T-helper 17 cell (primary cell): ENCODE measurements around the gene ZDHHC7. TPM values are rescaled to one million over a fixed set of nuclear protein-coding genes. Genes with fewer than 3 reads are reported as not detected.

Source experiments
- ATAC-seq: fragments of 150-1000 bp; cut with Tn5 transposase; 2 replicates; pipeline ENCODE4 v1.10.0; 2021; ENCODE audit warnings: mild to moderate bottlenecking, moderate library complexity
- DNase-seq, 3 donors: peaks; one replicate each; pipeline versions ENCODE4 v3.0.0 to v3.0.0-alpha.2; 2020 to 2021
- H3K9me3 ChIP-seq: one replicate; pipeline ENCODE4 v1.7.0; 2013; ENCODE audit warnings: low read length, mild to moderate bottlenecking; ENCODE audit not compliant: control insufficient read depth, poor library complexity, severe bottlenecking
- H3K27ac Mint-ChIP-seq: one replicate; pipeline ENCODE4 v1.8.0; 2022; ENCODE audit warnings: mild to moderate bottlenecking, moderate library complexity, mixed read lengths
- H3K27me3 Mint-ChIP-seq: one replicate; pipeline ENCODE4 v1.8.0; 2022; ENCODE audit warnings: mixed read lengths
- H3K36me3 Mint-ChIP-seq: one replicate; pipeline ENCODE4 v1.8.0; 2022; ENCODE audit warnings: low read depth, mixed read lengths
- H3K4me1 Mint-ChIP-seq: one replicate; pipeline ENCODE4 v1.8.0; 2022; ENCODE audit warnings: mild to moderate bottlenecking, mixed read lengths
- H3K4me3 Mint-ChIP-seq: one replicate; pipeline ENCODE4 v1.8.0; 2022; ENCODE audit warnings: mild to moderate bottlenecking, moderate library complexity, mixed read lengths
- total RNA-seq, 4 donors: library from RNA in 2 of 4; stranded (reverse) in 2 of 4; gene quantifications; one replicate each; pipeline ENCODE4 v1.2.3 and lab custom pipeline; 2022 to 2026

The ZDHHC7 gene
- total RNA-seq, 2 donors from 2014 or later = 35.4 to 46.6 TPM

- no peaks in the 10 kb centered on the region for H3K9me3 ChIP-seq
- Mint-ChIP-seq H3K4me3 (no peak overlapping the region), H3K27ac (no peak overlapping the region), H3K4me1 (no peaks in the 10 kb centered on the region), H3K36me3 (no peaks in the 10 kb centered on the region), H3K27me3 (peaks cover 14% of the 10 kb centered on the region)
- no peak for ATAC-seq
- DNase-seq = no peak
These were observed 73.9 kb downstream of the ZDHHC7 start for GRCh38 chr16:84937196-84938005.

- H3K27ac Mint-ChIP-seq = no peak overlapping the region
- H3K9me3 ChIP-seq = peaks cover 3% of the 10 kb centered on the region
- ATAC-seq = no peak
- H3K27me3 Mint-ChIP-seq = peaks cover 4% of the 10 kb centered on the region
- DNase-seq = no peak
- H3K4me1 Mint-ChIP-seq = peaks cover 3% of the 10 kb centered on the region
- H3K36me3 Mint-ChIP-seq = no peaks in the 10 kb centered on the region
- no peak overlapping the region for H3K4me3 Mint-ChIP-seq
These were observed 77.3 kb downstream of the ZDHHC7 start for GRCh38 chr16:84933774-84934631.

GRCh38 chr16:84932681-84933080 is 78.7 kb downstream of the ZDHHC7 start:
- H3K27ac Mint-ChIP-seq = no peak overlapping the region
- peaks cover under 1% of the 10 kb centered on the region for H3K27me3 Mint-ChIP-seq
- peaks cover 3% of the 10 kb centered on the region for H3K9me3 ChIP-seq
- peaks cover 3% of the 10 kb centered on the region for H3K4me1 Mint-ChIP-seq
- H3K36me3 Mint-ChIP-seq = no peaks in the 10 kb centered on the region
- H3K4me3 Mint-ChIP-seq = no peak overlapping the region
- ATAC-seq = no peak
- DNase-seq = no peak

- ATAC-seq (no peak), DNase-seq (no peak)
- Mint-ChIP-seq H3K4me1 (peaks cover 3% of the 10 kb centered on the region), H3K27me3 (no peaks in the 10 kb centered on the region), H3K36me3 (no peaks in the 10 kb centered on the region), H3K27ac (no peak overlapping the region), H3K4me3 (no peak overlapping the region)
- H3K9me3 ChIP-seq = peaks cover 3% of the 10 kb centered on the region
These were observed 79.8 kb downstream of the ZDHHC7 start for GRCh38 chr16:84931506-84931905.

GRCh38 chr16:84931107-84931494 is 80.2 kb downstream of the ZDHHC7 start:
- no peak for ATAC-seq
- H3K27ac Mint-ChIP-seq = no peak overlapping the region

GRCh38 chr16:84930298-84931106 is 80.8 kb downstream of the ZDHHC7 start:
- H3K9me3 ChIP-seq = peaks cover 3% of the 10 kb centered on the region
- Mint-ChIP-seq H3K4me3 (no peak overlapping the region), H3K4me1 (peaks cover 3% of the 10 kb centered on the region), H3K27ac (no peak overlapping the region), H3K36me3 (no peaks in the 10 kb centered on the region), H3K27me3 (no peaks in the 10 kb centered on the region)
- ATAC-seq (no peak), DNase-seq (no peak)

More at GRCh38 chr16:84931107-84931494, 80.2 kb downstream of the ZDHHC7 start:
- no peak for DNase-seq
- H3K9me3 ChIP-seq = peaks cover 3% of the 10 kb centered on the region
- H3K36me3 Mint-ChIP-seq = no peaks in the 10 kb centered on the region
- H3K4me1 Mint-ChIP-seq = peaks cover 3% of the 10 kb centered on the region
- no peaks in the 10 kb centered on the region for H3K27me3 Mint-ChIP-seq
- no peak overlapping the region for H3K4me3 Mint-ChIP-seq

- H3K4me1 Mint-ChIP-seq = peaks cover 3% of the 10 kb centered on the region
- no peaks in the 10 kb centered on the region for H3K27me3 Mint-ChIP-seq
- no peak overlapping the region for H3K4me3 Mint-ChIP-seq
- no peak overlapping the region for H3K27ac Mint-ChIP-seq
- DNase-seq (no peak), ATAC-seq (no peak)
- peaks cover 3% of the 10 kb centered on the region for H3K9me3 ChIP-seq
- H3K36me3 Mint-ChIP-seq = no peaks in the 10 kb centered on the region
These were observed 81.7 kb downstream of the ZDHHC7 start for GRCh38 chr16:84929421-84930297.

- Mint-ChIP-seq H3K27me3 (no peaks in the 10 kb centered on the region), H3K4me3 (no peak overlapping the region), H3K36me3 (no peaks in the 10 kb centered on the region), H3K4me1 (peaks cover 3% of the 10 kb centered on the region), H3K27ac (no peak overlapping the region)
- DNase-seq (no peak), ATAC-seq (no peak)
- H3K9me3 ChIP-seq = peaks cover 3% of the 10 kb centered on the region
These were observed 82.5 kb downstream of the ZDHHC7 start for GRCh38 chr16:84928679-84929420.

- no peaks in the 10 kb centered on the region for H3K36me3 Mint-ChIP-seq
- no peak for DNase-seq
- ATAC-seq = no peak
- H3K27me3 Mint-ChIP-seq = no peaks in the 10 kb centered on the region
- peaks cover 3% of the 10 kb centered on the region for H3K9me3 ChIP-seq
- H3K4me1 Mint-ChIP-seq = peaks cover 3% of the 10 kb centered on the region
- H3K4me3 Mint-ChIP-seq = no peak overlapping the region
- no peak overlapping the region for H3K27ac Mint-ChIP-seq
These were observed 83.4 kb downstream of the ZDHHC7 start for GRCh38 chr16:84927621-84928591.

GRCh38 chr16:84926462-84926861 is 84.9 kb downstream of the ZDHHC7 start:
- no peaks in the 10 kb centered on the region for H3K36me3 Mint-ChIP-seq
- H3K27ac Mint-ChIP-seq = no peak overlapping the region
- peaks cover 3% of the 10 kb centered on the region for H3K4me1 Mint-ChIP-seq
- H3K4me3 Mint-ChIP-seq = no peak overlapping the region
- no peaks in the 10 kb centered on the region for H3K27me3 Mint-ChIP-seq
- DNase-seq (no peak), ATAC-seq (no peak)
- H3K9me3 ChIP-seq = peaks cover 3% of the 10 kb centered on the region

GRCh38 chr16:84925773-84926372 is 85.5 kb downstream of the ZDHHC7 start:
- peaks cover 2% of the 10 kb centered on the region for H3K27me3 Mint-ChIP-seq
- peaks cover 3% of the 10 kb centered on the region for H3K9me3 ChIP-seq
- no peak overlapping the region for H3K4me3 Mint-ChIP-seq
- DNase-seq (no peak), ATAC-seq (no peak)
- peaks cover 3% of the 10 kb centered on the region for H3K4me1 Mint-ChIP-seq
- no peak overlapping the region for H3K27ac Mint-ChIP-seq
- peaks cover under 1% of the 10 kb centered on the region for H3K36me3 Mint-ChIP-seq
